Colonic mucosa (tissue), 4 donors: ENCODE data around the gene PARS2. TPM values are rescaled to one million over a fixed set of nuclear protein-coding genes. Genes with fewer than 3 reads are reported as not detected.

ENCODE experiments used
- DNase-seq: peaks from one replicate; pipeline ENCODE4 v3.0.0-alpha.2; 2020
- H3K27ac ChIP-seq: fragments of 200-600 bp; one replicate; pipeline ENCODE4 v1.8.0; 2021
- H3K27me3 ChIP-seq: fragments of 200-600 bp; one replicate; pipeline ENCODE4 v1.8.0; 2021
- H3K36me3 ChIP-seq: fragments of 200-600 bp; one replicate; pipeline ENCODE4 v1.8.0; 2021
- H3K4me1 ChIP-seq: fragments of 200-600 bp; one replicate; pipeline ENCODE4 v1.8.0; 2021; ENCODE audit warnings: mild to moderate bottlenecking
- H3K4me3 ChIP-seq: fragments of 200-600 bp; one replicate; pipeline ENCODE4 v1.8.0; 2021
- H3K9ac ChIP-seq, 2 donors: one replicate each; pipeline ENCODE4 v1.7.0; 2013; ENCODE audit warnings: control low read depth in 2 of 2, low read depth in 2 of 2, low read length in 2 of 2
- H3K9me3 ChIP-seq: fragments of 200-600 bp; one replicate; pipeline ENCODE4 v1.8.0; 2021
- CTCF ChIP-seq: fragments of 200-600 bp; IDR thresholded peaks from one replicate; pipeline ENCODE4 v1.8.0; 2022; ENCODE audit warnings: antibody characterized with exemption, mild to moderate bottlenecking
- intact Hi-C: fragments of 100-400 bp; cut with DNase I; formaldehyde crosslinking; loops from one replicate; pipeline ENCODE4 v1.14.1; 2022
- total RNA-seq, 2 donors: library from RNA; stranded (reverse); fragmentation: NEBNext Ultra II Directional in 1 of 2; extraction: Animal tissue kit (Norgen Biotek cat#: 25700) in 1 of 2; gene quantifications; one replicate each; pipeline ENCODE4 v1.2.1, GENCODE V29; 2021
- donor health status: healthy.
- donor health status: DM: no; HTN: no; CAD: no.
- donor health status: DM: no; HTN: no; CAD: no.

PARS2 gene
- total RNA-seq, 2 donors from 2014 or later = 11.1 to 11.2 TPM

- no peak for TF ChIP-seq CTCF
- Histone ChIP-seq H3K4me3 (no peak overlapping the region), H3K4me1 (no peaks in the 10 kb centered on the region), H3K9ac (no peak overlapping the region), H3K27me3 (no peaks in the 10 kb centered on the region), H3K27ac (no peak overlapping the region), H3K36me3 (no peaks in the 10 kb centered on the region), H3K9me3 (no peaks in the 10 kb centered on the region)
- DNase-seq = no peak
- intact Hi-C loops = no loop called here
These were observed 52.8 kb downstream of the PARS2 start for GRCh38 chr1:54711536-54711935.

GRCh38 chr1:54710841-54711240 lies 53.5 kb downstream of the PARS2 start:
- Histone ChIP-seq H3K27me3 (no peaks in the 10 kb centered on the region), H3K27ac (no peak overlapping the region), H3K4me3 (no peak overlapping the region), H3K4me1 (no peaks in the 10 kb centered on the region), H3K9ac (no peak overlapping the region), H3K9me3 (no peaks in the 10 kb centered on the region), H3K36me3 (no peaks in the 10 kb centered on the region)
- intact Hi-C loops = no loop called here
- TF ChIP-seq CTCF = no peak
- DNase-seq = no peak

GRCh38 chr1:54710434-54710833 lies 53.9 kb downstream of the PARS2 start:
- intact Hi-C loops = no loop called here
- no peak for DNase-seq
- no peak for TF ChIP-seq CTCF

GRCh38 chr1:54709547-54710292 lies 54.6 kb downstream of the PARS2 start:
- no peak for DNase-seq
- intact Hi-C loops = no loop called here

More at GRCh38 chr1:54710434-54710833, 53.9 kb downstream of the PARS2 start:
- no peak overlapping the region for H3K4me3 ChIP-seq
- H3K36me3 ChIP-seq = no peaks in the 10 kb centered on the region
- no peaks in the 10 kb centered on the region for H3K27me3 ChIP-seq
- no peak overlapping the region for H3K9ac ChIP-seq
- H3K4me1 ChIP-seq = no peaks in the 10 kb centered on the region
- H3K9me3 ChIP-seq = no peaks in the 10 kb centered on the region
- H3K27ac ChIP-seq = no peak overlapping the region

GRCh38 chr1:54708385-54708784 lies 55.9 kb downstream of the PARS2 start:
- no peaks in the 10 kb centered on the region for H3K36me3 ChIP-seq
- no peak overlapping the region for H3K9ac ChIP-seq
- no peaks in the 10 kb centered on the region for H3K9me3 ChIP-seq
- no peak overlapping the region for H3K4me3 ChIP-seq
- DNase-seq = no peak
- H3K4me1 ChIP-seq = no peaks in the 10 kb centered on the region
- intact Hi-C loops = no loop called here
- TF ChIP-seq CTCF = no peak
- no peak overlapping the region for H3K27ac ChIP-seq
- no peaks in the 10 kb centered on the region for H3K27me3 ChIP-seq

More at GRCh38 chr1:54709547-54710292, 54.6 kb downstream of the PARS2 start:
- no peak overlapping the region for H3K27ac ChIP-seq
- H3K36me3 ChIP-seq = no peaks in the 10 kb centered on the region
- no peak overlapping the region for H3K4me3 ChIP-seq
- H3K27me3 ChIP-seq = no peaks in the 10 kb centered on the region
- TF ChIP-seq CTCF = no peak
- no peaks in the 10 kb centered on the region for H3K4me1 ChIP-seq
- H3K9ac ChIP-seq = no peak overlapping the region
- H3K9me3 ChIP-seq = no peaks in the 10 kb centered on the region

Other genes starting within 250 kb of the PARS2 start
- gene ACOT11, start 216.3 kb downstream of the PARS2 start, total RNA-seq = 10 to 100 TPM; 43.3 to 82.5 TPM
- gene FAM151A, start 141.0 kb downstream of the PARS2 start, total RNA-seq = 1 to 10 TPM in 1 of 2 donors, under 1 TPM in 1; 0.66 to 2.8 TPM
- gene MROH7, start 122.7 kb downstream of the PARS2 start, total RNA-seq = 1 to 10 TPM; 3.7 to 5.5 TPM
- gene TTC4, start 48.7 kb downstream of the PARS2 start, total RNA-seq = 10 to 100 TPM; 11.0 to 18.4 TPM
- gene TTC22, start 36.8 kb upstream of the PARS2 start, total RNA-seq = 10 to 100 TPM; 52.4 to 80.6 TPM
- 100 to 1,000 TPM; 254 to 310 TPM for gene DHCR24, start 122.7 kb upstream of the PARS2 start, total RNA-seq
- 10 to 100 TPM; 11.0 to 13.4 TPM for gene TMEM61, start 216.1 kb upstream of the PARS2 start, total RNA-seq
- gene BSND, start 234.4 kb upstream of the PARS2 start, total RNA-seq = not detected